H1 (cell line): ENCODE results near the gene PAGE2. TPM values are rescaled to one million over a fixed set of nuclear protein-coding genes. Genes with fewer than 3 reads are reported as not detected.

Experiments used
- CTCF ChIA-PET: fragments of 300-600 bp; sonication (Branson Sonifier 250); formaldehyde crosslinking; loops from one replicate; lab custom pipeline; 2021; ENCODE audit not compliant: partially characterized antibody; lab: Charles Lee
- POLR2A ChIA-PET: fragments of 300-600 bp; sonication (Branson Sonifier 250); formaldehyde crosslinking; loops from one replicate; lab custom pipeline; 2021; ENCODE audit warnings: inconsistent platforms; ENCODE audit not compliant: partially characterized antibody; lab: Charles Lee
- DNase-seq, 2 experiments: peaks; one replicate each; pipeline versions ENCODE4 v3.0.0 to v3.0.0-alpha.2; 2010 to 2022; ENCODE audit warnings: low spot score in 2 of 2, low read depth in 1 of 2, mixed read lengths in 1 of 2
- FAIRE-seq: peaks from 2 replicates; lab custom pipeline; 2011; peaks lifted over from hg19 to GRCh38; lab: Jason Lieb, UNC
- H2AFZ ChIP-seq: 2 replicates; pipeline ENCODE4 v1.8.1; 2012; ENCODE audit warnings: low read length, inconsistent platforms
- H2AK5ac ChIP-seq: 2 replicates; pipeline ENCODE4 v1.6.1; 2013; ENCODE audit warnings: low read depth, low read length
- H2BK120ac ChIP-seq: replicated peaks from 2 replicates; pipeline ENCODE3; 2013; ENCODE audit warnings: low read depth, low read length, inconsistent platforms
- H2BK12ac ChIP-seq: 2 replicates; pipeline ENCODE4 v1.6.1; 2013; ENCODE audit warnings: low read depth, low read length
- H2BK15ac ChIP-seq: 2 replicates; pipeline ENCODE4 v1.6.1; 2013; ENCODE audit warnings: low read length
- H2BK20ac ChIP-seq: 2 replicates; pipeline ENCODE4 v1.6.1; 2013; ENCODE audit warnings: low read length
- H2BK5ac ChIP-seq: 2 replicates; pipeline ENCODE4 v1.6.1; 2013; ENCODE audit warnings: low read depth, low read length
- H3K14ac ChIP-seq: 2 replicates; pipeline ENCODE4 v1.6.1; 2013; ENCODE audit warnings: inconsistent platforms; ENCODE audit not compliant: insufficient read length
- H3K18ac ChIP-seq: 2 replicates; pipeline ENCODE4 v1.6.1; 2013; ENCODE audit warnings: low read length; ENCODE audit errors: extremely low read depth
- H3K23ac ChIP-seq: 2 replicates; pipeline ENCODE4 v1.6.1; 2013; ENCODE audit warnings: inconsistent platforms; ENCODE audit not compliant: insufficient read length
- H3K23me2 ChIP-seq: 2 replicates; pipeline ENCODE4 v1.6.1; 2013; ENCODE audit warnings: low read depth, low read length
- H3K27ac ChIP-seq: 2 replicates; pipeline ENCODE4 v1.6.1; 2011; ENCODE audit warnings: low read depth, low read length, inconsistent platforms
- H3K27me3 ChIP-seq, 4 experiments: replicated peaks in 1 of 4; 1 replicate in 1 of 4; 2 replicates in 3 of 4; pipeline versions ENCODE4 v1.6.1 to v1.8.1; 2011 to 2013; ENCODE audit warnings: low read length in 3 of 4, mild to moderate bottlenecking in 3 of 4, inconsistent platforms in 2 of 4, mixed read lengths in 2 of 4, moderate library complexity in 1 of 4; ENCODE audit not compliant: control insufficient read depth in 3 of 4, insufficient read depth in 3 of 4; ENCODE audit errors: extremely low read depth in 1 of 4
- H3K36me3 ChIP-seq, 4 experiments: 2 replicates each; pipeline versions ENCODE4 v1.6.1 to v1.8.1; 2011 to 2013; ENCODE audit warnings: mild to moderate bottlenecking in 4 of 4, low read length in 3 of 4, moderate library complexity in 2 of 4, control low read depth in 1 of 4, inconsistent platforms in 1 of 4; ENCODE audit not compliant: insufficient read depth in 4 of 4, control insufficient read depth in 2 of 4
- H3K4ac ChIP-seq: replicated peaks from 2 replicates; pipeline ENCODE3; 2013; ENCODE audit warnings: low read length, low read depth, mixed read lengths, inconsistent platforms; ENCODE audit not compliant: insufficient read length
- H3K4me1 ChIP-seq, 4 experiments: replicated peaks in 1 of 4; 1 replicate in 1 of 4; 2 replicates in 3 of 4; pipeline versions ENCODE4 v1.6.1 to v1.8.1; 2011 to 2013; ENCODE audit warnings: low read length in 3 of 4, inconsistent platforms in 2 of 4, mixed read lengths in 1 of 4; ENCODE audit not compliant: insufficient read depth in 4 of 4, control insufficient read depth in 3 of 4
- H3K4me2 ChIP-seq, 2 experiments: 2 replicates each; pipeline versions ENCODE4 v1.6.1 to v1.8.1; 2011 to 2013; ENCODE audit warnings: low read depth in 2 of 2, low read length in 2 of 2, control low read depth in 1 of 2, inconsistent platforms in 1 of 2, mild to moderate bottlenecking in 1 of 2; ENCODE audit not compliant: insufficient read depth in 1 of 2
- H3K4me3 ChIP-seq, 4 experiments: fragments of 200-600, 300-600 bp in 1 of 4; sonication (generic), shearing (Covaris generic), sonication (Bioruptor Twin) in 1 of 4; 2 replicates each; pipeline versions ENCODE4 v1.5.1 to v1.8.1; 2011 to 2016; ENCODE audit warnings: low read length in 4 of 4, low read depth in 3 of 4, control low read depth in 2 of 4, inconsistent platforms in 2 of 4, mild to moderate bottlenecking in 2 of 4, mixed read lengths in 1 of 4, moderate library complexity in 1 of 4; ENCODE audit not compliant: insufficient read depth in 2 of 4; ENCODE audit errors: extremely low read depth in 1 of 4
- H3K56ac ChIP-seq: replicated peaks from 2 replicates; pipeline ENCODE3; 2013; ENCODE audit warnings: low read depth, mild to moderate bottlenecking, mixed read lengths, low read length, inconsistent platforms; ENCODE audit not compliant: insufficient read length
- H3K79me1 ChIP-seq: 2 replicates; pipeline ENCODE4 v1.6.1; 2013; ENCODE audit warnings: low read depth, low read length, control low read depth
- H3K79me2 ChIP-seq, 2 experiments: 2 replicates each; pipeline versions ENCODE4 v1.6.1 to v1.8.1; 2012 to 2013; ENCODE audit warnings: low read length in 2 of 2, mild to moderate bottlenecking in 2 of 2, inconsistent platforms in 1 of 2; ENCODE audit not compliant: insufficient read depth in 2 of 2, control insufficient read depth in 1 of 2
- H3K9ac ChIP-seq, 4 experiments: replicated peaks in 1 of 4; 1 replicate in 1 of 4; 2 replicates in 3 of 4; pipeline versions ENCODE4 v1.6.1 to v1.8.1; 2011 to 2013; ENCODE audit warnings: low read depth in 3 of 4, low read length in 3 of 4, control low read depth in 2 of 4, mild to moderate bottlenecking in 2 of 4, moderate library complexity in 2 of 4, inconsistent platforms in 1 of 4; ENCODE audit errors: extremely low read depth in 1 of 4
- H3K9me3 ChIP-seq, 2 experiments: 2 replicates each; pipeline versions ENCODE4 v1.6.1 to v1.8.1; 2012 to 2013; ENCODE audit warnings: mild to moderate bottlenecking in 2 of 2, moderate library complexity in 2 of 2, control low read depth in 1 of 2, inconsistent platforms in 1 of 2, low read depth in 1 of 2, low read length in 1 of 2, mixed read lengths in 1 of 2; ENCODE audit not compliant: insufficient read depth in 2 of 2
- H4K20me1 ChIP-seq, 2 experiments: replicated peaks in 1 of 2; 2 replicates each; pipeline versions ENCODE3 to v1.8.1; 2011 to 2013; ENCODE audit warnings: inconsistent platforms in 2 of 2, low read length in 2 of 2, mild to moderate bottlenecking in 1 of 2; ENCODE audit not compliant: insufficient read depth in 2 of 2, control insufficient read depth in 1 of 2
- H4K5ac ChIP-seq: 2 replicates; pipeline ENCODE4 v1.6.1; 2013; ENCODE audit warnings: low read length, low read depth, mixed read lengths, inconsistent platforms; ENCODE audit not compliant: insufficient read length
- H4K8ac ChIP-seq: 2 replicates; pipeline ENCODE4 v1.8.0; 2013; ENCODE audit warnings: mild to moderate bottlenecking, moderate library complexity, low read length, inconsistent platforms; ENCODE audit not compliant: insufficient read depth; ENCODE audit errors: extremely low read depth
- H4K91ac ChIP-seq: replicated peaks from 2 replicates; pipeline ENCODE3; 2013; ENCODE audit warnings: low read length, mixed read lengths, inconsistent platforms; ENCODE audit not compliant: insufficient read length
- CBX8 ChIP-seq: fragments of 300-800, 300-1000 bp; sonication (generic); IDR thresholded peaks from 2 replicates; pipeline ENCODE4 v1.7.1; 2016; ENCODE audit warnings: low read depth, low read length, borderline replicate concordance
- GABPA ChIP-seq: IDR thresholded peaks from 2 replicates; pipeline ENCODE4 v1.6.1; 2011; ENCODE audit warnings: mild to moderate bottlenecking, low read length, moderate library complexity, borderline replicate concordance; ENCODE audit not compliant: insufficient read depth
- MAFK ChIP-seq: IDR thresholded peaks from 2 replicates; pipeline ENCODE4 v1.6.1; 2012; ENCODE audit warnings: low read depth, mild to moderate bottlenecking, improper control_type of control experiment, low read length
- POLR2A ChIP-seq, 2 experiments: IDR thresholded peaks; 1 replicate in 1 of 2; 2 replicates in 1 of 2; pipeline ENCODE4 v1.6.1; 2011; ENCODE audit warnings: low read depth in 2 of 2, low read length in 2 of 2, mild to moderate bottlenecking in 2 of 2; ENCODE audit errors: control extremely low read depth in 1 of 2
- RFX5 ChIP-seq: IDR thresholded peaks from 2 replicates; pipeline ENCODE4 v1.6.1; 2011; ENCODE audit warnings: low read depth, low read length, improper control_type of control experiment, borderline replicate concordance
- SUZ12 ChIP-seq: fragments of 200-600 bp; sonication (generic); IDR thresholded peaks from 2 replicates; pipeline ENCODE4 v1.6.1; 2012; ENCODE audit warnings: mild to moderate bottlenecking, inconsistent platforms, low read length, moderate library complexity, mixed read lengths
- TBP ChIP-seq: IDR thresholded peaks from 2 replicates; pipeline ENCODE4 v1.6.1; 2011; ENCODE audit warnings: low read depth, low read length, improper control_type of control experiment
- WGBS, 2 experiments: shearing (Covaris generic) in 1 of 2; methylation state at CpG; one replicate each; pipeline versions ENCODE4 v1.1.6 to v1.1.7; 2013 to 2015; ENCODE audit warnings: low lambda C conversion rate in 2 of 2, mixed read lengths in 2 of 2, inconsistent platforms in 1 of 2, low coverage in 1 of 2, missing lambda C conversion rate in 1 of 2; ENCODE audit not compliant: insufficient replicate concordance in 2 of 2, insufficient coverage in 1 of 2, insufficient read length in 1 of 2; ENCODE audit errors: extremely low coverage in 1 of 2, missing lambda C conversion rate in 1 of 2; 5-methylcytosine and 5-hydroxymethylcytosine counted together
- polyA plus RNA-seq, 7 experiments: library from polyadenylated mRNA; depleted of rRNA in 3 of 7; stranded (reverse) in 5 of 7; unstranded in 2 of 7; fragments of >200 nt in 5 of 7; fragments of 200-250 nt in 2 of 7; gene quantifications; 1 replicate in 5 of 7; 2 replicates in 1 of 7; 4 replicates in 1 of 7; pipeline versions ENCODE4 v1.2.1 to v1.2.3, GENCODE V29; 2011 to 2013; ENCODE audit warnings: missing spikeins in 2 of 7, mixed read lengths in 2 of 7
- total RNA-seq: library from RNA; stranded (reverse); fragmentation: NEBNext Ultra II Directional; extraction: Animal tissue kit (Norgen Biotek cat#: 25700); gene quantifications from 2 replicates; pipeline ENCODE4 v1.2.1, GENCODE V29; 2021

The PAGE2 gene
- total and polyA plus RNA-seq, 2 of the 8 experiments (the other 6 are each of a cell fraction or from before 2014, with no cell fraction given), result not detected

- no peak overlapping the region for H3K14ac ChIP-seq
- no peak for DNase-seq
- CTCF ChIA-PET, result no interaction called here
Observed at GRCh38 chrX:55120761-55121358, 32.0 kb downstream of the PAGE2 start.

More at GRCh38 chrX:55120761-55121358, 32.0 kb downstream of the PAGE2 start:
- no peak overlapping the region for H3K18ac ChIP-seq
- H3K27me3 ChIP-seq, result no peaks in the 10 kb centered on the region
- POLR2A ChIA-PET, result no interaction called here
- H3K23me2 ChIP-seq, result no peaks in the 10 kb centered on the region
- H3K4me3 ChIP-seq, result no peak overlapping the region
- TF ChIP-seq POLR2A (IDR thresholded peaks at IDR 0.05; ENCODE audit: control extremely low read depth in 1 of 2, low read depth in 2 of 2, low read length in 2 of 2) (no peak), RFX5 (no peak), SUZ12 (no peak), TBP (no peak), CBX8 (no peak), GABPA (no peak), MAFK (no peak)
- no peaks in the 10 kb centered on the region for H4K20me1 ChIP-seq
- H3K4me1 ChIP-seq, result no peaks in the 10 kb centered on the region
- H2AFZ ChIP-seq, result no peak overlapping the region
- no peak overlapping the region for H3K27ac ChIP-seq
- no peak overlapping the region for H4K91ac ChIP-seq
- H3K23ac ChIP-seq, result no peak overlapping the region
- no peak overlapping the region for H3K4me2 ChIP-seq
- WGBS, 2 experiments, result 45% methylated on average over 2 of the region's 2 CpGs; no CpG with 5 or more reads in 1 of the 2 experiments
- no peaks in the 10 kb centered on the region; a peak in 1 of 4 replicates for H3K9me3 ChIP-seq
- no peak overlapping the region for H3K9ac ChIP-seq
- H4K5ac ChIP-seq, result no peak overlapping the region
- no peak overlapping the region for H2AK5ac ChIP-seq
- H4K8ac ChIP-seq, result no peak overlapping the region
- H2BK15ac ChIP-seq, result no peak overlapping the region
- no peak overlapping the region for H2BK20ac ChIP-seq
- no peak overlapping the region for H2BK5ac ChIP-seq
- no peaks in the 10 kb centered on the region for H3K79me1 ChIP-seq
- no peak overlapping the region for H3K4ac ChIP-seq
- H3K79me2 ChIP-seq, result no peaks in the 10 kb centered on the region
- no peak overlapping the region for H2BK12ac ChIP-seq
- no peak for FAIRE-seq
- H3K36me3 ChIP-seq, result no peaks in the 10 kb centered on the region
- no peak overlapping the region for H2BK120ac ChIP-seq
- no peak overlapping the region for H3K56ac ChIP-seq
